ENCODE results near the gene CELF2. TPM values are rescaled to one million over a fixed set of nuclear protein-coding genes. Genes with fewer than 3 reads are reported as not detected.

CELF2 gene
- total RNA-seq, 4 donors from 2014 or later: 120 to 185 (median 154) TPM

DNA sequence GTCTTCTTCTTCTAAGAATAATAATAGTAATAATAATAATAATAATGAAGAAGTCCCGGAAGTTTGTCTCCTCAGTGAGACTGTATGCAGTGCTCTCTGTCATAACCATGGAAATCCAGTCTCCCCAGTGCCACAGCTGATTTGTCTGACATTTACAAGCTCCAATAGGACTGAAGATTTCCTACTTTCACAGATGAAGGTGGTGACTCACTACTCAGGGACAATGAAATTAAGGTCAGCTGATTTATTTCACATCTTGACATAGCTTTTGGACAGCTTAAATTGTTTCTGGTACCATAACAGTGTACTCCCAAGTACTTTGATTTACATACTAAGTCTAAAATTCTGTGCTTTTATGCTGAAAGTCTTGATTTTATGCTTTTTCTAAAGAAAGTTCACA is 6.9 kb downstream of the CELF2 start:
- TF ChIP-seq, protein P1, sequence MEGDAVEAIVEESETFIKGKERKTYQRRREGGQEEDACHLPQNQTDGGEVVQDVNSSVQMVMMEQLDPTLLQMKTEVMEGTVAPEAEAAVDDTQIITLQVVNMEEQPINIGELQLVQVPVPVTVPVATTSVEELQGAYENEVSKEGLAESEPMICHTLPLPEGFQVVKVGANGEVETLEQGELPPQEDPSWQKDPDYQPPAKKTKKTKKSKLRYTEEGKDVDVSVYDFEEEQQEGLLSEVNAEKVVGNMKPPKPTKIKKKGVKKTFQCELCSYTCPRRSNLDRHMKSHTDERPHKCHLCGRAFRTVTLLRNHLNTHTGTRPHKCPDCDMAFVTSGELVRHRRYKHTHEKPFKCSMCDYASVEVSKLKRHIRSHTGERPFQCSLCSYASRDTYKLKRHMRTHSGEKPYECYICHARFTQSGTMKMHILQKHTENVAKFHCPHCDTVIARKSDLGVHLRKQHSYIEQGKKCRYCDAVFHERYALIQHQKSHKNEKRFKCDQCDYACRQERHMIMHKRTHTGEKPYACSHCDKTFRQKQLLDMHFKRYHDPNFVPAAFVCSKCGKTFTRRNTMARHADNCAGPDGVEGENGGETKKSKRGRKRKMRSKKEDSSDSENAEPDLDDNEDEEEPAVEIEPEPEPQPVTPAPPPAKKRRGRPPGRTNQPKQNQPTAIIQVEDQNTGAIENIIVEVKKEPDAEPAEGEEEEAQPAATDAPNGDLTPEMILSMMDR (IDR thresholded peaks at IDR 0.05; ENCODE audit: low read depth): no peak

DNA sequence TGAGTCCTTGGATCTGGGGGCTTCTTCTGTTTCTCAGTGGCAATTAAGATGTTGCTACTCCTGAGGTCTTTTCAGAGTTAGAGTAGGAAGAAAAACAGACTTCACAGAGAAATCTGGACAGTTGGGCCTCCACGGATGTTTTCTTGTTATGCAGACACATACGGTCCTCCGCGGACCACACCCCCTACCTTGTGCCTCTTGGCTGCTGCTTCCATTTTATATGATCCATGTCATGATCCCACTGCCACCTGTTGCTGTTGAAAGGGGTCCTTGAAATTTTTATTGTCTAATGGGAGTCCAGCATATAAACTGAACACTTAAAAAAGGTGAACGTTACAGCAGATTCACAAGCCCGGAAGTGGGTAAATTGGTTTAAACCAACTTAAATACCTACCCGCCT is 8.3 kb downstream of the CELF2 start:
- TF ChIP-seq, protein P1 (IDR thresholded peaks at IDR 0.05; ENCODE audit: low read depth): no peak

DNA sequence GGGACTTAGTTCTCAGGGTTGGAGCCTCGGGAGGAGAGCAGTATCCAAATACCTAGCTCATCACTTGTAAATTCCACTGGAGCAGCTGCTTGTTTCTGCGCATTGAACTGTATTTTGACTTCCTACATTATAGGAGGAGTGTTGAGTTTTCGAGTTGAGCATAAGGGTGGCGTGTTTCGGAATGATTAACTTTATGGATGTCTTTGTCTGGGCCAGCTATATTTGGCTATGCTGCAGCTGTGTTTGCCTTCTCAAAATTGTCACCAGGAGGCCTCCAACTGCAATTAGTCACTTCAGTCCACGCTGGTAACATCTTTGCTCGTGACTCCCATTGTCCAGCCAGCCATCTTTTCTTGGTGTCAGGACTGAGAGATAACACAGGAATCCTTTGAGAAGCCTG is 9.1 kb downstream of the CELF2 start:
- TF ChIP-seq, protein P1 (IDR thresholded peaks at IDR 0.05; ENCODE audit: low read depth): no peak

DNA sequence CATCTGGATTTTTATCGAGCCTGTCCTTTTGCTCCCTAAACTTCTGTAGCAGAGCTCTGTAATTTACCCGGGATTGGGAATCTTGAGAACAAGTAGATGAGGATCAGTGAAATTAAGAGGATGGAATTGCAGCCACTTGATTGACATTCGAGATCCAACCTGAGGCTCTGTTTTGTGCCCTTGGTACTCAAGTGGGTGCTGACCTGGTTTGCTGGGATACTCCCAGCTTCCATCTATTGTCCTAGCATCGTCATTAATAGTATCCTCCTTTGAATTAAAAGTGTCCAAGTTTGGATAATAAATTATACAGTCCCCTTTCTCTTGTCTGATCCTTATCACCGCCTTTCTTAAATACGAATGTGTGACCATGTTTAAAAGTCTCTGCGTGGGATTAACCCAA is 17.1 kb downstream of the CELF2 start:
- TF ChIP-seq, protein P1 (IDR thresholded peaks at IDR 0.05; ENCODE audit: low read depth): no peak

DNA sequence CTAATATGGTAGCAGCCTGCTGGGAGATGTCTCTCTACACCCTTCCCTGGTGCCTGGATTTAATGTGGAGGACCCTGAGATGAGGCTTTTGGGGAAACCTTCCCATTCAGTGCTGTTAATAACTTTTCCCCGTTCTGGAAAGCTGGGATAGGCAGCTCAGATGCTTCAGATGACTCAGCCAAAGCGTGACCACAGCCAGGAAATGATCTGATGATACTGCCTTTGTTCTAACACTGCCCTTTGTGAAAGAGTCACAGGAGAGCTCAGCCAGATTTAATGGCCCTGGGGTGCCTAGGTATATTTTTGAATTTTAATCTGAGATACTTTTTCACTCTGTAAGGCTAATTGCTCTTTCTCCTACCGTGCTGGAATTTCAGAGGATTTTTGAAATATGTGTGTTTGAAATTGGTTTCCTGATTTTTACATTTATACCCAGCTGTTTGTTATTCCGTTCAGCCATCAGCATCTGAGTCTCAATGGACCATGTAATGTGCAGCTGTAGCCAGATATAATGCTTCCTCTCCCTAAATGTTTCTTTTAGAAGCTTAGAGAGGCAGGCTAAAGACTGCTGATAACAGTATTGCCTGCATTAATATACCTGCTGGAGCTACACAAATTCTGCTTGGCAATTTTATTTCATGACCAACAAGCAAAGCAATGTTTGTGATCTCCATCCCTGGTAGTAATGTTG is 17.8 kb downstream of the CELF2 start:
- TF ChIP-seq, protein P1 (IDR thresholded peaks at IDR 0.05; ENCODE audit: low read depth): no peak

DNA sequence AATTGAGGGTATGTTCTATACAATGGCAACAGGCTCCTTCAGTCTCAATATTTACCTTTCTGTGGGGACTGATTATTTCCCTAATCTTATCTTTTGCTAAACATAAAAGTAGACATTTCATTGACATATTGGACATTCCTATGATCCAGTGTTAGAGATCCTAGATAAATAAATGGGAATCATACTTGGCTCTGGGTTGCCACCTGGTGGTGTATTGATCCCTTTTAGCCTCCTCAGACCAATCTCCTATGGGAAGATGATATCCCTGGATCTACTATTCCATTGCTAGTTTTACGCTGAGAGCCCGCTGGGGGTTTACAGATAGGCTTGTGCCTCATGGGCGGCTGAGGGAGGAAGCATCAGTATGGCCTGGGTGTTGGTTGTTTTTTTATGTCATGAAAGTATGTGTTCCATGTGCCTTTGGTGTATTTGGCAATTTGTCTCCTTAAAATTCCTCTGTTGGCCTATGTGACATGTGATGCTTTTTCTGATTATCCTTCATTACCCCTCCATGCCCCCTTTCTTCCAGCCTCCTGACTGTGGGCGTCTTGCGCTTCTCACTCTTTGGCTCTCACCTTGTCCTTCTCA is 18.8 kb downstream of the CELF2 start:
- TF ChIP-seq, protein P1 (IDR thresholded peaks at IDR 0.05; ENCODE audit: low read depth): no peak

DNA sequence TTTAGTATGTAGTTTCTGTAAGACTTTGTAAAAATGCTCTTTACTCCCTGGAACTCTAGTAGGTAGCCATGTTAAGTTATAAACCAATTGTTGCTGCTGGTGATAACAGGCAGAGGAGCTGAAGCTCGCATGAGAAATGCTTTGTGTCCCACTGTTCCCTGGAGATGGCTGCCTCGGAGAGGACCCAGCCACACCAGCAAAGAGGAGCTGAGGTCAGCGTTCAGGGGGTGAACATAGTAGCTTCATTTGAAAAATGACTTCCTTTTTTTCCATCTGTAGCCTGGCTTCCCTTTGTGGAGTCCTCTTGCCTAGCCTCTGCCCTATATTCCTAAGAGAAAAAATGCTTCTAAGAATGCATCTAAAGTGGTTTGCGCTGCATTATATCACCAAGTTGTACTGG is 20.3 kb downstream of the CELF2 start:
- TF ChIP-seq, protein P1 (IDR thresholded peaks at IDR 0.05; ENCODE audit: low read depth): no peak

Data from subcutaneous adipose tissue (tissue), 4 donors.